ENCODE measurements around the gene CAPN11. TPM values are rescaled to one million over a fixed set of nuclear protein-coding genes. Genes with fewer than 3 reads are reported as not detected.

Gene CAPN11
- not detected for total RNA-seq

GRCh38 chr6:44158770-44159228 lies at the start of gene CAPN11:
Gene CAPN11 (plus strand): TSS chr6:44158820. CDS start chr6:44158849, 29 bp downstream.

GRCh38 chr6:44127186-44128019 lies 31.2 kb upstream of the CAPN11 start, which contains the start of the genes MRPL14 and TMEM63B:
Gene MRPL14 (minus strand): TSS chr6:44127452. CDS start chr6:44116611, 10,841 bp downstream.
Gene TMEM63B (plus strand): TSS chr6:44127554. CDS start chr6:44134585, 7,031 bp downstream.

GRCh38 chr6:44216677-44217331 lies 58.2 kb downstream of the CAPN11 start, which contains the start of gene MYMX:
Gene MYMX (plus strand): TSS chr6:44216926. CDS start chr6:44217472, 546 bp downstream.

GRCh38 chr6:44223319-44224028 lies 64.9 kb downstream of the CAPN11 start, which contains the start of gene SLC29A1:
Gene SLC29A1 (plus strand): TSS chr6:44223595. CDS start chr6:44227314, 3,719 bp downstream.

Other genes starting within 250 kb of the CAPN11 start
- gene MRPL14, start 31.4 kb upstream of the CAPN11 start, total RNA-seq: 10 to 100 TPM; 49.2 TPM
- 10 to 100 TPM; 15.6 to 15.8 TPM for gene TMEM63B, start 31.3 kb upstream of the CAPN11 start, total RNA-seq
- gene MYMX, start 58.1 kb downstream of the CAPN11 start, total RNA-seq: not detected
- 10 to 100 TPM; 18.1 to 23.1 TPM for gene SLC29A1, start 64.8 kb downstream of the CAPN11 start, total RNA-seq
- 100 to 1,000 TPM; 398 to 401 TPM for gene HSP90AB1, start 88.3 kb downstream of the CAPN11 start, total RNA-seq
- 10 to 100 TPM; 32.1 to 33.1 TPM for gene SLC35B2, start 98.7 kb downstream of the CAPN11 start, total RNA-seq
- gene NFKBIE, start 106.7 kb downstream of the CAPN11 start, total RNA-seq: 10 to 100 TPM; 11.8 to 14.3 TPM
- not detected for gene TMEM151B, start 111.6 kb downstream of the CAPN11 start, total RNA-seq
- 10 to 100 TPM; 14.6 to 15.8 TPM for gene AARS2, start 154.5 kb downstream of the CAPN11 start, total RNA-seq
- not detected for gene SPATS1, start 183.8 kb downstream of the CAPN11 start, total RNA-seq
- gene CDC5L, start 228.9 kb downstream of the CAPN11 start, total RNA-seq: 10 to 100 TPM; 21.5 to 21.8 TPM

Data from activated naive CD4-positive, alpha-beta T cell treated with anti-CD3 and anti-CD28 coated beads, Interleukin-2, amount 10 ng/mL, durations not matched to agents 5 hours and 36 hours (primary cell).